ENCODE data around the gene COX20. TPM values are rescaled to one million over a fixed set of nuclear protein-coding genes. Genes with fewer than 3 reads are reported as not detected.
A peak's percentile ranks its signal among the peaks of the same experiment; 100 is the strongest.
"Not testable (repeated sequence)": the region's sequence is repeated elsewhere in the genome, so short reads cannot be mapped to it uniquely, and the experiment has no call there.

The COX20 gene
- total and polyA plus RNA-seq, 2 donors (not counting 1 experiment from before 2014, with no cell fraction given): 22.8 to 51.5 TPM

DNA sequence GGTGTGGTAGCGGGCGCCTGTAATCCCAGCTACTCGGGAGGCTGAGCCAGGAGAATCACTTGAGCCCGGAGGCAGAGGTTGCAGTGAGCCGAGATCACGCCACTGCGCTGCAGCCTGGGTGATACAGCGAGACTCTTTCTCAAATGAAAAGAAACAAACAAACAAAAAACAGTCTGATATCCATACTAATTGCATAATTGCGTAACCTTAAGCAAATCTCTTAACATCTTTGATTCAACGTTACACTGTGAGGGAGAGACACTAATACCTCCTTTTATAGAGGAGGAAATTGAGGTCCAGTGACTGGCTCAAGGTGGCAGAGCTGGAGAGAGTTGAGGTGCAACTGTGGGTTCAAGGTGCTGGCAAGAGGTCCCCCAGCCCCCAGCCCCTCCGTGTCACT lies 12.6 kb upstream of the COX20 start:
- Histone ChIP-seq H3K4me1 (ENCODE audit: control insufficient read depth, extremely low read depth, insufficient read depth, low read length) (no peaks in the 10 kb centered on the region), H3K9ac (ENCODE audit: insufficient read depth, low read length) (no peak overlapping the region), H3K79me2 (ENCODE audit: control insufficient read depth, insufficient read depth, low read length) (no peaks in the 10 kb centered on the region), H3K36me3 (ENCODE audit: control insufficient read depth, insufficient read depth, low read length) (no peaks in the 10 kb centered on the region), H3K4me2 (ENCODE audit: extremely low read depth, insufficient read depth, low read length) (no peak overlapping the region), H3K27me3 (ENCODE audit: control insufficient read depth, insufficient read depth, low read length) (no peaks in the 10 kb centered on the region), H2AFZ (ENCODE audit: low read length) (no peak overlapping the region), H3K27ac (ENCODE audit: insufficient read depth, low read length) (no peak overlapping the region), H4K20me1 (ENCODE audit: control insufficient read depth, extremely low read depth, insufficient read depth, low read length) (no peaks in the 10 kb centered on the region), H3K9me3 (ENCODE audit: control insufficient read depth, insufficient read depth, low read depth, low read length) (no peaks in the 10 kb centered on the region), H3K4me3 (replicated peaks in 1 of 4; ENCODE audit: control extremely low read depth in 1 of 4, insufficient read depth in 1 of 4, low read depth in 3 of 4, low read length in 4 of 4) (no peak overlapping the region)
- no peak for TF ChIP-seq EZH2 (IDR thresholded peaks at IDR 0.05; ENCODE audit: low read length, missing control alignments)
- TF ChIP-seq, protein P1, sequence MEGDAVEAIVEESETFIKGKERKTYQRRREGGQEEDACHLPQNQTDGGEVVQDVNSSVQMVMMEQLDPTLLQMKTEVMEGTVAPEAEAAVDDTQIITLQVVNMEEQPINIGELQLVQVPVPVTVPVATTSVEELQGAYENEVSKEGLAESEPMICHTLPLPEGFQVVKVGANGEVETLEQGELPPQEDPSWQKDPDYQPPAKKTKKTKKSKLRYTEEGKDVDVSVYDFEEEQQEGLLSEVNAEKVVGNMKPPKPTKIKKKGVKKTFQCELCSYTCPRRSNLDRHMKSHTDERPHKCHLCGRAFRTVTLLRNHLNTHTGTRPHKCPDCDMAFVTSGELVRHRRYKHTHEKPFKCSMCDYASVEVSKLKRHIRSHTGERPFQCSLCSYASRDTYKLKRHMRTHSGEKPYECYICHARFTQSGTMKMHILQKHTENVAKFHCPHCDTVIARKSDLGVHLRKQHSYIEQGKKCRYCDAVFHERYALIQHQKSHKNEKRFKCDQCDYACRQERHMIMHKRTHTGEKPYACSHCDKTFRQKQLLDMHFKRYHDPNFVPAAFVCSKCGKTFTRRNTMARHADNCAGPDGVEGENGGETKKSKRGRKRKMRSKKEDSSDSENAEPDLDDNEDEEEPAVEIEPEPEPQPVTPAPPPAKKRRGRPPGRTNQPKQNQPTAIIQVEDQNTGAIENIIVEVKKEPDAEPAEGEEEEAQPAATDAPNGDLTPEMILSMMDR (conservative IDR thresholded peaks at IDR 0.05 in 1 of 2, IDR thresholded peaks at IDR 0.05 in 1 of 2; ENCODE audit: low read depth in 1 of 2, low read length in 2 of 2): no peak
- no peak for DNase-seq (ENCODE audit: low read depth in 2 of 2)

DNA sequence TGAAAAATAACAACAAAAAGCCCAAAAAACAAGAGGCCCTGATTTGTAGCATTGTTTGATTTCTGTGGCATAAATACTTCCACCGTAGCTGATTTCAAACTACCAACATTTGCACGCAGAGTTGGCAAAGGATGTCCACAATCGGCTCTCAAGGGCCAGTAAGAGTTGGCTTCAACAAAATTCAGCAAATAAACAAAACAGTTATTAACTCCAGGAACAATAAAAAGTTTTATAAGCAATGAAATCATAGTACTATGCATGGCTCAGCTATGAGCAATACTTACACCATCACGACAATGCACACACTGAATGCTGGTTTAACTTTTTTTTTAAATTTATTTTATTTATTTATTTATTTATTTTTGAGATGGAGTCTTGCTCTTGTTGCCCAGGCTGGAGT lies 8.7 kb upstream of the COX20 start:
- Histone ChIP-seq H4K20me1 (ENCODE audit: control insufficient read depth, extremely low read depth, insufficient read depth, low read length) (no peaks in the 10 kb centered on the region), H3K27ac (ENCODE audit: insufficient read depth, low read length) (no peak overlapping the region), H3K36me3 (ENCODE audit: control insufficient read depth, insufficient read depth, low read length) (no peaks in the 10 kb centered on the region), H3K4me2 (ENCODE audit: extremely low read depth, insufficient read depth, low read length) (no peak overlapping the region), H2AFZ (ENCODE audit: low read length) (no peak overlapping the region), H3K27me3 (ENCODE audit: control insufficient read depth, insufficient read depth, low read length) (no peaks in the 10 kb centered on the region), H3K9me3 (ENCODE audit: control insufficient read depth, insufficient read depth, low read depth, low read length) (no peaks in the 10 kb centered on the region), H3K79me2 (ENCODE audit: control insufficient read depth, insufficient read depth, low read length) (no peaks in the 10 kb centered on the region), H3K4me3 (replicated peaks in 1 of 4; ENCODE audit: control extremely low read depth in 1 of 4, insufficient read depth in 1 of 4, low read depth in 3 of 4, low read length in 4 of 4) (no peak overlapping the region), H3K9ac (ENCODE audit: insufficient read depth, low read length) (no peak overlapping the region), H3K4me1 (ENCODE audit: control insufficient read depth, extremely low read depth, insufficient read depth, low read length) (no peaks in the 10 kb centered on the region)
- TF ChIP-seq EZH2 (IDR thresholded peaks at IDR 0.05; ENCODE audit: low read length, missing control alignments): no peak
- TF ChIP-seq, protein P1 (conservative IDR thresholded peaks at IDR 0.05 in 1 of 2, IDR thresholded peaks at IDR 0.05 in 1 of 2; ENCODE audit: low read depth in 1 of 2, low read length in 2 of 2): no peak
- no peak for DNase-seq (ENCODE audit: low read depth in 2 of 2)

GRCh38 chr1:244830639-244831038 lies 4.8 kb upstream of the COX20 start:
- no peak for TF ChIP-seq EZH2 (IDR thresholded peaks at IDR 0.05; ENCODE audit: low read length, missing control alignments)
- TF ChIP-seq, protein P1 (conservative IDR thresholded peaks at IDR 0.05 in 1 of 2, IDR thresholded peaks at IDR 0.05 in 1 of 2; ENCODE audit: low read depth in 1 of 2, low read length in 2 of 2): no peak
- Histone ChIP-seq H3K4me2 (ENCODE audit: extremely low read depth, insufficient read depth, low read length) (no peak overlapping the region), H3K27ac (ENCODE audit: insufficient read depth, low read length) (no peak overlapping the region), H3K9me3 (ENCODE audit: control insufficient read depth, insufficient read depth, low read depth, low read length) (no peaks in the 10 kb centered on the region), H3K79me2 (ENCODE audit: control insufficient read depth, insufficient read depth, low read length) (no peaks in the 10 kb centered on the region), H3K36me3 (ENCODE audit: control insufficient read depth, insufficient read depth, low read length) (no peaks in the 10 kb centered on the region), H3K4me3 (replicated peaks in 1 of 4; ENCODE audit: control extremely low read depth in 1 of 4, insufficient read depth in 1 of 4, low read depth in 3 of 4, low read length in 4 of 4) (no peak overlapping the region), H3K27me3 (ENCODE audit: control insufficient read depth, insufficient read depth, low read length) (no peaks in the 10 kb centered on the region), H2AFZ (ENCODE audit: low read length) (no peak overlapping the region), H3K4me1 (ENCODE audit: control insufficient read depth, extremely low read depth, insufficient read depth, low read length) (no peaks in the 10 kb centered on the region), H3K9ac (ENCODE audit: insufficient read depth, low read length) (no peak overlapping the region), H4K20me1 (ENCODE audit: control insufficient read depth, extremely low read depth, insufficient read depth, low read length) (no peaks in the 10 kb centered on the region)
- peak in 1 of 2 donors; percentile 41 for DNase-seq (ENCODE audit: low read depth in 2 of 2)

GRCh38 chr1:244833260-244833659 lies 2.2 kb upstream of the COX20 start:
- Histone ChIP-seq H3K4me3 (replicated peaks in 1 of 4; ENCODE audit: control extremely low read depth in 1 of 4, insufficient read depth in 1 of 4, low read depth in 3 of 4, low read length in 4 of 4) (peak overlapping the region in 3 of 4 experiments; percentile 73 to 86 (median 80)), H3K27ac (ENCODE audit: insufficient read depth, low read length) (peak overlapping the region; percentile 96), H3K79me2 (ENCODE audit: control insufficient read depth, insufficient read depth, low read length) (peaks cover 25% of the 10 kb centered on the region), H3K4me2 (ENCODE audit: extremely low read depth, insufficient read depth, low read length) (peak overlapping the region; percentile 93)
- not testable (repeated sequence) for H3K9ac ChIP-seq (ENCODE audit: insufficient read depth, low read length); H3K4me1 ChIP-seq (ENCODE audit: control insufficient read depth, extremely low read depth, insufficient read depth, low read length); DNase-seq (ENCODE audit: low read depth in 2 of 2); H3K36me3 ChIP-seq (ENCODE audit: control insufficient read depth, insufficient read depth, low read length); H4K20me1 ChIP-seq (ENCODE audit: control insufficient read depth, extremely low read depth, insufficient read depth, low read length); H3K27me3 ChIP-seq (ENCODE audit: control insufficient read depth, insufficient read depth, low read length); H2AFZ ChIP-seq (ENCODE audit: low read length); H3K9me3 ChIP-seq (ENCODE audit: control insufficient read depth, insufficient read depth, low read depth, low read length)

Data from fibroblast of lung (primary cell).